LHCN-M2 (cell line): ENCODE data around the gene PHF21B. TPM values are rescaled to one million over a fixed set of nuclear protein-coding genes. Genes with fewer than 3 reads are reported as not detected.
"Not testable (repeated sequence)": the region's sequence is repeated elsewhere in the genome, so short reads cannot be mapped to it uniquely, and the experiment has no call there.

Source experiments
- DNase-seq: peaks from one replicate; pipeline ENCODE4 v3.0.0-alpha.2; 2012; ENCODE audit warnings: low read depth
- total RNA-seq: library from RNA; depleted of rRNA; stranded (reverse); fragments of >200 nt; gene quantifications from 2 replicates; pipeline ENCODE4 v1.2.3, GENCODE V29; 2014

The PHF21B gene
- total RNA-seq, 1 experiment from 2014 or later: 0.98 TPM

DNA sequence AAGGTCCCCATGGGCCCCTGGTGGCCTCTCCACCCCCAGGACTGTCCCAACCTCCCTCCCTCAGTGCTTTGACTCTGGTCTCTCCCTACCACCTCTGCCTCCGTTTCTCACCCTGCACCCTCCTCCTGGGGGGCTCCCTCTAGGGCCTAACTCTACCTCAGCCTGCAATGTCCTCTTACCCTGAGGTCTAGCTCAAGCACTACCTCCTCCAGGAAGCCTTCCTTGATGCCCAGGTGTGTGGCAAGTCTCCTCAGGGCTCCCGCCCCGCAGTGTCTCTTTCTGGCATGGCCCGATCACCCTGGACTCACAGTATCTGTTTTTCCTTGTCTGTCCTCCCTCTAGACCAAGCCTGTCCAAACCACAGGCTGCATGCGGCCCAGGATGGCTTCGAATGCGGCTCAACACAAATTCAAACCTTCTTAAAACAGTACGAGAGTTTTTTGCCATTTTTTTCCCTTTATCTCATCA is 90.8 kb downstream of the PHF21B start:
- no peak for DNase-seq

DNA sequence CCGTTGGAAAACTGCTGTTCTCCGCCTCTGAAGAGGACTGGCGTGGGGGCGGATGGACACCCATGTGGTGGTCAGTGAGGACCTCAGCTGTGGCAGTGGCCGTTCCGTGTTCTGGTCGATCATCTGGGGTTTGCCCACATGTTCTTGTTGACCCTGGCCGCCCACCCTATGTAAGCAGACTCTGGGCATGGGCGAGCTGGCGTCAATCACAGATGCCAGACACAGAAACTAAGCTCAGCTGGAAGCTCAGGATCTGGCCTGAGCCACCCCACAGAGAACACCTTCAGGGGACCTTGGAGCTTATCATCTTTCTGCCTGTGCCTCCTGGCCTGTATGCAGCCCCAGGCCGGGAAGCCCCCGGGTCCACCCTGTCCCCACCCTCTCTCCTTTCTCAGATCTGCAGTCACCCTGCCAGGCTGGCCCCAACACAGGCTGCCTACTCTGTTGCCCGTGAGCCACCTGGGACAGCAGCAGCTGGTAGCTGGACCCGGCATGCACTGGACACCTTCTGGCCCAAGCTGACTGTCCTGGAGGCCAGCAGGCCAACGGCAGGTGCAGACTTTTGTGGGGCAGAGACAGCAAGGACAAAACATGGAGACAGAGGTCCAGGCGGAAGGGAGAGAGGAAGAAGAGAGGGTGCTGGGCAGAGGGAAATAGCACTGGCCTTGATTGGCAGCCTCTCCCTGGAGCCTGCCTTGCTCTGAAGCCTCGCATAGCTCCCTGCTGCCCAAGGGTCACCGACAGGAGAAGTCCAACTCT is 91.5 kb downstream of the PHF21B start:
- DNase-seq: no peak

DNA sequence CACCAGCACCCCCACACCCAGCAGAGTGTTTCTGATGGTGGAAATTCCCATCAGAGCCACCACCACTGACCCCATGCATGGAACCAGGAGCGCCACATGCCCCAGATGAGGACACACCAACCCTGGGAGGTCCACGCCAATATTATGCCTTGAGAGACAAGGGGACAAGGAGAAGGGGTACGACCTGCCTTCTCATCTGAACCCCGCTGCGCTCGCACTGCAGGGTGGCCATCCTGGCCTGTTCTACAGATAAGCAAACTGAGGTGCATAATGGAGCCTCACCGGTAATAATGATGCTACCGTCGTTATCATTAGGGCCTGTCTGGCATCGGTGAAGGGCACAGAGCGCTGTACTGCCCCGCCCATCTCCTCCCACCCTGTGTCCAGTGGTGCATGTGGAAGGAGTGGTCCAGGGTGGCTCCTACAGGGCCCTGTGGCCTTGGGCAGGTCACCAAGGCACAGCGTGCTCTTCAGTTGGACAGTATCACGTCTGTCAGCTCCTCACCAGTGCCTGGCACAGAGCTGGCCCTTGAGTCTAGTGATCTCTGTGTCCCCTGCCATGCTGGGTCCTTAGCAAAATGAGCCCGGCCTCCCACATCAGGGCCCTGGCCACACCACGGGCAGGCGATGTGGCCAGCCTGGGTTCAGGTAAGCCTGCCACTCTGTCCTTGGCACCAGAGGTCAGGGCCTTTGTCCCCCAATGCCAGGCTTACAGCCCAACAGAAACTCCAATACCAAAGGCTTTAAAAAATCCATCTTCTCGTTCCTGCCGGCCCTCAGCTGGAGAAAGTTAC is 92.2 kb downstream of the PHF21B start:
- DNase-seq: no peak

DNA sequence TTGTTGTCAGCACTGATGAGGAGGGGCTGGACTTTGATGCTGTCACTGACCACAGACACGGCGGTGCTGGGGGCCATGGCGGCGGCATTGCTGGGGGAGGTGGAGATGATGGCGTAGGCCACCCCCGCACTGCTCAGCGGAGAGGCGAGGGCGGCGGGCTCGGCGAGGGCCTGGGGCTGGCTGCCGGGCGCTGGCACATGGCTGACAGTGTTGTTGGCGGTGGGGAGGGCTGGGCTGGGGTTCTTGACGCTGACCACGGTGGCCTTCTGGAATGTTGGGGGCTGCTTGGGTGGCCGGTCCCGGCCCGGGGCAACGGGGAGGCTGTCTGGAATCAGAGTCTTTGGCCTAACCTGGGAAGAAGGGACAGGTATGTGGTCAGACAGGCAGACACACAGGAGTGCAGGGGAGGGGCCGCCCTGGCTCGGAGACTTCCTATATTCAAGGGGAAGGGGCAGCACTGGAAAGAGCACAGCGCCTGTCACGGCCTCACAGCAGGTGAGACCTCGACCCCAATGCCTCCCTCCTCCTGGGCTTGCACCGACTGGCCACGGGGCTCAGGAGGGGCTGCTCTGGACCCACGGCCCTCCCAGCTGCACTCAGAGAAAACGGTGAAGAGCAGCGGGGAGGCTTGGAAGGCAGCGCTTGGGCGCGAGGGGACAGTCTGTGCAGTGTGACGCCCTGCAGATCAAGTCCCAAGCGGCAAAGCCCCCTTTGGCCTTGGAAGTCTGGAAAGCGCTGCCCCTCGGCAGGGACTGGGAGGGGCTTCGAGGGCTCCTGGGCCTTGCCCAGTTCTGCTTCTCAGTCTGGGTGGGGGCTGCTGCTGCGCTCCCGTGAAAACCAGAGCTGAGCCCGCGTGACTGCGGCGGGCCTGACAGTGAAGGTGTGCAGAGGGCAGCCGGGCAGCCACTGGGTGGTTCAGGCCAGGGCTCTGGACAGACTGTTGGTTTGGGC is 93.2 kb downstream of the PHF21B start:
- no peak for DNase-seq

DNA sequence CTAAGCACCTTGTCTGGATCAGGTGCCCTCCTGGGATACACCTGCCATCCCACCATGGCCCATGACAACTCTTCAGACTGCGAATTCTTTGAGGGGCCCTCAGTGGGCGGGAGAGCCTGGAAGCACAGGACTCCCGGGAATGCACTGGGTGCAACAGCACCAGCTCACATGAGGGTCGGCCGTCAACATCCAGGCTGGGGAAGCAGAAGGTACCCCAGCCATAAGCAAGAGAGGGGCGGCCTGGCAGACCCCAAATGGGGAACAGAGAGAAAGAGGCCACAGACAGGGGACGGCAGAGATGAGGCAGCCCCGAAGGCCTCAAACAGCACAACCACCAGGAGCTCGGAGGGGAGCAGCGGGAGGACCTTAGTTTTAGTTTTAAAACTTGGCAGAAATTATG is 94.4 kb downstream of the PHF21B start:
- no peak for DNase-seq

DNA sequence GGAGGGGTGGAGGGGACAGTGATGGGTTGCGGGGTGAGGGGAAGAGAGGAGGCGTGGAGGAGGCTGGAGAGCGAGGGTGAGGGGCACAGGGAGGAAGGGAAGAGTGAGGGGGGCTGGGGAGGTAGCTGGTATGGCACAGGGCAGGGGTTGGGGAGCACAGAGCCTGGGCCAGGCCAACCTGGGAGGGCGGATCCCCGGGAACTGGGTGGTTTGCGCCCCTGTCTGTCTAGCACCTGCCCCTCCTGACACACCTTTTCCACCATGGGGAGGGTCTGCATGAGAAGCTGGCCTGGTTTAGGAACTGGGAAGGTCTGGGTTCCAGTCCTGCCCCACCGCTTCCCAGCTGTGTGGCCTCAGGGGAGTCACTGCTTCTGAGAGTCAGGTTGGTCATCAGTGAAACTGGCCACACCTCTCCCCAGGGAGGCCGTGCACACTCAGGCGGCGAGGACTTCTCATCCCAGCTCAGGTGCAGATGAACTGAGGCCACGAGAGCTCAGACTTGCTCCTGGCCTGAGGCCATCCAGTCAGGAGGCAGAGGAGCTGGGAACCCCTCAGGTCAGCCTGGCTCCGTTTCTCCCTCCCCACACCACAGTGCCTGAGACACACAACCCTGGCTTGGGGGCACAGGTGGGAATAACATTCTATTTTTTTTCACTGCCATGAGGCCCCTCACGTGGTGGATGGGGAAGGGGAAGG is 95.6 kb downstream of the PHF21B start:
- no peak for DNase-seq

DNA sequence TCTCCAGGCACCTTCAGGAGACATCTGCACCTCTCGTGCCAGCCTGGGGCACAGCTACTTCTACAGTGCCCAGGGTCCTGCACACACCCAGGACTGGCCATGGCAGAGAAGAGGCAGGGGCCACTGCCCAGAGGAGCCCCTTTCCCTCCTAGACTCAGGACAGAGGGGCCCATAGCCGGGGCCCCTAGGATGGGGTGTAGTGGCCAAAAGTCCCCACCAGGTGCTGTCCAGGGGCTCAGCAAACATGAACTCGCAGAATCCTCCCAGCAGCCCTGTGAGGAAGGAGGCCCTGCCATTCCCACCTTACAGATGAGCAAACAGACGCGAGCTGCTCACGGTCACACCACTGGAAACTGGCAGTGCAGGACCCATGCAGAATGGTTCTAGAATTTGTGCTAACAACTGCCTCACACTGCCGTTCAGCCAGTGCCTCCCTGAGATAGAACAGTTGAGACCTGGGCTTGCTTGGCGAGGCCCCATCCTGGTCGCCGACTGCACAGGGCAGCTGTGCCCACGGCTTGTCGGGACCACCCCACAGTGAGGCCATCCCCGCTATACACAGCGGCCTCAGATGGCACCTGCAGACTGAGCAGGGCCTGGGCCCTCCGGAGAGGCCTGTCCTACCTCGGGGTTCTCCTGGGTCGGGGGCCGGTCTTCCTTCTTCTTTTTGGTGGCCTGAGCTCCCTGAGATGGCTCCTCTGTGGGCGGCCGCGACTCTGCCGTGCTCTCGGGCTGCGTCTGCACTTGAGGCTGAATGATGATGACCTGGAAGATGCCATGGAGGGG is 96.4 kb downstream of the PHF21B start:
- DNase-seq: no peak

DNA sequence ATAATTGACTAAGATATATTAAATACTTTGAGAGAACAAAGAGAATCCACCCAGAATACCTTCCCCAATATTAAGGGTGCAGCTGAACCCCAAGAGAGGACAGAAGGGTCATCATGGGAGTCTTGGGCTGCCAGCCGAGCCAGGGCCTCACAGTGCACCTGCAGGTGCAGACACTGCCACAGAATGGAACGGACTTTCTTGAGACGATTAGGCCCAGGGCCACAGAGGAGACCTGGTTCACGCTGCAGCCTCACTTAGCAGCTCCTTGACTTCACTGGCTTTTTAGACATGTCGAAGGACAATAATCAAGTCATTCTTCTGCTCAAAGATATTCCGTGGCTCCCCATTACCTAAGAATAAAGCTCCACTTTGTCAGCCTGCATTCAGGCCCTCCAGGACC is 100.6 kb downstream of the PHF21B start:
- no peak for DNase-seq

DNA sequence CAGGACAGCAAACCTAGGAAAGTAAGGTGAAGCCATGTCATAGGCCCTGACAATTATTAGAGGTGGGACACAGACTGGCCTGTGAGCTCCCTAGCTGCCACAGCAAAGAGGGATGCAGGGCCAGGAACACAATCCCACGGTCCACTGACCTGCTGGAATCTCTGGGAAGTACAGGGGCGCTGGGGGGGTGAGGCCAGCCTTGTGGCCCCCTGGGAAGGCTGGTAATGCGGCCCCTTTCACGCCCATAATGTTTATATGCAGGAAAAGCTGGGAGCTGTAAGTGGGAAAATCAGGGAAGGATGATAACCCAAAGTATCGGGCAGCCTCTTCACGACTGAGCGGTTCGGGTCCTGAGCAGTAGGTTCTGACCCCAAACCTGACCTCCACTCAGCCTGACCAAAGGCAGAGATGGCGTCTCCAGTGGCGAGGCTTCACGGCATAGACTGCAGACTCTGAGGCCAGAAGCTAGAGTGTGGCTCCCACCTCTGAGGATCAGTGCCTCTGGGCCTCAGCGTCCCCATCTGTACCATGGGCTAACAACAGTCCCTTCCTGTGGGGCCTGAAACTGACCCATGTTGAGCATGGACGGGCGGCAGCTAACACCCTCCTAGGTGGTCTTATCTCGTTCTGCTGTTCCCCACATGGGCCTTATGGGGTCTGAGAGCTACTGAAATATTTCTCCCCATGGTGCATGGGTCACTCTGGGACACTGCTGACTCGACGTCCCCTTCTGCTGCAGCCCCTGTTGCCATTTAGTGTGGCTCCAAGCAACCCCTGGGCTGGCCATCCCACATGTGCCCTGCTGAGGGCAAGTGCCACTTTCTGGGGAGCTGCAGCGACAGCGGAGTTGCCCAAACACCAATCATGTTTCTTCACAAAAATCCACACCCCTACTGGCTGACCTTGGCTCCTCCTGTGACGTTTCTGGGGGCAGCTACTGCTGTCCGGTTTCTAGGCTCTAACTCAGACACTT is 101.8 kb downstream of the PHF21B start:
- no peak for DNase-seq

DNA sequence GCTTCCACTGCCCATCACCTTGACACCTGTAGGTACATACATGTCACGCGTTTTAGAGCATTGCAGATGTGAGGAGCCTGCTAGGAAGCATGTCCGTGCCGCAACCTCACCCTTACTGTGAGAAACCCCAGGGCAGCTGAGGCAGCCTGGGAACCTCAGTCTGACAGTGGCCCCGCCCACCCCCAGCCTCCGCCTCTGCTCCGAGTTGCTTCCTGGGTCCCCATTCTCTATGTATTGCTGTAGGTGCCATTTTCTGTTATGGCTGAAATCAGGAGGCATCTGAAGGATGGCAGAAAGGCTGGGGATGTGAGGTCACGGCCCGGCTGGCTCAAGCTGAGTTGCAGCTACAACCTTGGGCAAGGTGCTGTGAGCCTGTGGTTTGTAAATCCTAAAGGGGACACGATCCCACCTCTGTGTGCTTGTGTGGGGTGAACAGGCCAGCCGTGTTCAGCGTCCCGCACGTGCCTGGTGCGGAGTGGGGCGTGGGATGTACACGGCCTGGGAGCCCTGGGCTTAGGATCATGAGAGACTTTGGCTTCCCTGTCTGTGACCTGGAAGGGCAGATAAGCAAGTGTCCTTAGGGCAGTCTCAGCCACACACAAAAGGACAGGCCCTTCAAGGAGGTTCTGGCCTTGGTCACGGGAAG is 102.7 kb downstream of the PHF21B start:
- DNase-seq: no peak

DNA sequence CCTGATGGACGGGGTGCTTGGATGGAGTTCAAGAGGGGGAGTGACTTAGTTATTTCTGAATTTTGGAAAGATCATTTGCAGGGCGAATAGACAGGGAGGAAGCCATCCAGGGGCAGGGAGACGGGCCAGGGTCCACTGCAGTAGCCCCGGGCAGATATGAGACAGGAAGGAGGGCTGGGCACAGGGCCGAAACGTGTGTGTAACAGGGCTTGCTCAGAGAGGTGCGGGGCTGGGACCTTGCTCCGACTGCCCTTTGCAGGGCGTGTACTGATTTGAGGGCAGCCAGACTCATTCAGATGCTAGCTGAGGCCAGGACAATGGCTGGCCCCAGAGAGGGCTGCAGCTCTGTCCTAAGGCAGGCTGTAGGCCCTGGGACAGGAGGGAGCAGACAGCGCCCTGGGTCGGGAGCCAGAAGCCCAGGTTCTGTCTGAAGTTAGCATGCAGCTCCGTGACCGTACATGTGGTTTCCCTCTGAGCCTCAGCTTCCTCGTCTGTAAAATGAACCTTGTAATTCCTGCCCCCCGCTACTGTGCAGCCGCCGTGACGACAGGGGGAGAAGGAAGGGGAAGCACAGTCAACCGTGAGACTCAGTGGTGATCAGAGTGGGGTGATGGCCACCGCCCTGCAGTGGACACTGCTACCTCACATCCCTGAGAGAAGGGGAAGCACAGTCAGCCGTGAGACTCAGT is 103.4 kb downstream of the PHF21B start:
- DNase-seq: no peak

DNA sequence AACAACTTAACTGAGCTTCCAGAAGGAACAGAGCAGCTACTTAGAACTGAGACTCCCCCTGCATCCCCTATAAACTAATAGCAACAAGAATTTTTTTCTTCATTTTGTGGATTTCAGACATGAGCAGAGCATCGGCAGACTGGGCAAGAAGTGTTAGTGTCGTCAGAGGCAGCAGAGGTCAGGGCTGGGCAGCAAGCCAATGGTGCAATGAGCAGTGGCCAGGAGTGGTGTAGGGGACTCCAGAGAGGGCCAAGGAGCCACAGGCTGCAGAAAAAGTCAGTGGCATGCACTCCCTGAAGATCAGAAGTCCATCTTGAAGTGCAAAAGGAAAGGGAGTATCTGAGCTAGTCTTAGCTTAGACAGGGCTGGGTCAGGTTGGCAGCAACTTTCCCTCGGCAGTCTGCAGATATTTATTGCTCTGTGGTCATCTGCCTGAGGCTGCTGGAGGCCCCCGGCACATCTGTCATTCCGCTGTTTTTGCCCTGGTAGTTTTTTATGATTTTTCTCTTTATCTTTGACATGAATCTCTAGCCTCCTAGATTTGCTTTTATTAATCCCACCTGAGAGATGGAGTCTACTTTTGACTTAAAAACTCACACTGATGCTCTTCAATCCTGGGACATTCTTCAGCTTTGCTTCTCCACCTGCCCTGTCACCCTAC is 105.2 kb downstream of the PHF21B start:
- not testable (repeated sequence) for DNase-seq

DNA sequence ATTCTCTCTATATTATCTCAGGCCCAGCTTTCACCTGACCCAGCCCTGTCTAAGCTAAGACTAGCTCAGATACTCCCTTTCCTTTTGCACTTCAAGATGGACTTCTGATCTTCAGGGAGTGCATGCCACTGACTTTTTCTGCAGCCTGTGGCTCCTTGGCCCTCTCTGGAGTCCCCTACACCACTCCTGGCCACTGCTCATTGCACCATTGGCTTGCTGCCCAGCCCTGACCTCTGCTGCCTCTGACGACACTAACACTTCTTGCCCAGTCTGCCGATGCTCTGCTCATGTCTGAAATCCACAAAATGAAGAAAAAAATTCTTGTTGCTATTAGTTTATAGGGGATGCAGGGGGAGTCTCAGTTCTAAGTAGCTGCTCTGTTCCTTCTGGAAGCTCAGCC is 106.6 kb downstream of the PHF21B start:
- DNase-seq: not testable (repeated sequence)

DNA sequence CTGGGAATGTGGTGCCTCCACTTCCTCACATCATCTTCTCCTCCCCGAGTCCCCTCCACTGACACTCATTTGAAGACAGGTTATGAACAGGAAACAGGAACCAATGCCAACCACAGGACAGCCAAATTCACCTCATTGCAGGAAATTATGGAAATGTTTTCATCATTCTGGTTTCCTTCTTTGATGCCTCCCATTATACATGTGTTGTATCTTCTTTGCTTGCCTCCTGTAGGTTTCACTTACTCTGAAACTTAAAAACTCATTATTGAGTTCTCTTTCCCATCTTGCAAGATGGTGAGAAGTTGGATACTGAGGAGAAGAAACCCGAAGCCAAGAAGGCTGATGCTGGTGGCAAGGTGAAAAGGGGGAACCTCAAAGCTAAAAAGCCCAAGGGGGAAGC is 108.5 kb downstream of the PHF21B start:
- peak; percentile 1 for DNase-seq

DNA sequence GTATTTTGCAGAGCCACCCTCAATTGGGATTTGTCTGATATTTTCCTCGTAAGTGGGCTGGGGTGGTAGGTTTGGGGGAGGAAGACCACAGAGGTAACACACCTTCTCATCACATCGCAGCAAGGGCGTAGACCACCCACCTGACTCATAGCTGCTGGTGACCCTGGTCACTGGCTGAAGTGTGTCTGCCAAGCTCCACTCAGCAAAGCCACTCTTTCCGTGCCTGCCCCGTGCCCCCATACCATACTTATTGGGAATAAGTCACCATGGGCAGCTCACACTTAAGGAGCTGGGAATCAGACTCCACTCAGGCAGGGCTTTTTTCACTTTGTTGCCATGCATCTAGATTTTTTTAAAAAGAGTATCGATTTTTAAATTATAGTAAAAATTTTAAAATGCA is 111.6 kb downstream of the PHF21B start:
- DNase-seq: no peak

DNA sequence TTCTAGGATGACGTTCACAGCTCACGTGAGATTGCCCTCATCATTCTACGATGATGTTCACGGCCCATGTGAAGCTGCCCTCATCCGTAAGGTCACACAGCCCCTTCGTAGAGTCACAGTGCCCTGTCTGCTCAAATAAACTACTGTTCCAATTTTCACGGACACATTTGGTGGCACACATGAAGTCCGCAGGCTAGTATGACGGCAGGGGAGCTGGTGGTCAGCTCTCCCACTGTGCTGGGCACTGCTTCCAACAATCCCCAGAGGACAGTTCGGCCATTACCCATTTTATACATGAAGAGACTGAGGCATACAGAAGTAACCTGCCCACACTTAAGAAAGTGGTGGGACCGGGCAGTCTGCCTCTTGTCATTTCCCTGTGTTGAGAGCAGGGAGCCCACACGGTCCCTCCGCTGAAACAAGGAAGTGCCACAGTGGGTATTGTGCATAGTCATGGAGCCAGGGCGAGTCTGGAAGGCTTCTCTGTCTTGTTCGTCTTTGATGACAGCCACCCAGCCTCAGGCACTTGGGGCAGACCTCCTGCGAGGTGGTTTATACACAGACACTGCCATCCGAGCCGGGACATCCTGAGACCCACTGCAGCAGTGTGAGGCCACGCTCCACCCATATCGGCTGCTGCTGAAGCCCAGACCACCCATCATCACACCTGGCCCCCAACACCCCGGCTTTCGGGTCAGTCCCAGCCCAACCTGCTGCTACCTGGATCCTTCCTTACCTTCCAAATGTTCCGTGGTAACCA is 114.3 kb downstream of the PHF21B start:
- DNase-seq: no peak

DNA sequence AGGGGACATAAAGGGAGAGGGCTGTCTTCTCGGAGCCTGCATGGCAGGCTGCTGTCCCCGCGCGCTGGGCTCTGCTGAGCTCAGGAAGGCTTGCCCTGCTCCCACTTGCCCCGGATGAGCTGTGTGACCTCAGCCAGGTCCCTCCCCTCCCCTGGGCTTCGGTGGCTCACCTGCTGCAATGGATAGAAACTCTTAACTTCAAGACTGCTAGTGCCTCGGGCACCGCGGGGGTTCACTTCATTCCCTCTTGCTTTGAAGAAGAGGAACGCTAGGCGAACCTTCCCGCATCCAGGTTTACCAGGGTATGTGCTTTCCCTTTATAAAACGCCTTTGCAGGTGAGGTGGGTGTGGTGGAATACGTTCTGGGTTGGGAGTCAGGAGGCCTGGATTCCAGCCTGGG is 115.0 kb downstream of the PHF21B start:
- DNase-seq: no peak
